Epidermal melanocyte (primary cell): Measurements from ENCODE around the gene TIMELESS.
"Not testable (repeated sequence)": the region's sequence is repeated elsewhere in the genome, so short reads cannot be mapped to it uniquely, and the experiment has no call there.

ENCODE experiments used
- DNase-seq: peaks from one replicate; pipeline ENCODE4 v3.0.0; 2011; ENCODE audit warnings: low spot score; ENCODE audit not compliant: insufficient read length

Gene TIMELESS

DNA sequence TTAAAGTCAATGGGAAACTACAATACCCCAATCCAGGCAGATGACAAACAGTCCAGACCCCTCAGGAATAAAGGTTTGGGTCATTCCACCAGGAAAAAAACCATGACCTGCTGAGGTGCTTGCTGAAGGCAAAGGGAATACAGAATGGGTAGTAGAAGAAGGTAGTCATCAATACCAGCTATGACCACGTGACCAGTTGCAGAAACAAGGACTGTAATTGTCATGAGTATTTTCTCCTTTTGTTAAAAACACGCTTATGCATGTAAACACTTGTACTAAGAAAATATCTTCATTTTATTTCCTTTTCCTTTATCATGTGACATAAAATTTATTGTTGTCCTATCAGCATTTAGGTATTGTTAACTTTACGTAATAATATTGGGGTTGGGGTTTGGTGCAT lies 45.0 kb downstream of the TIMELESS start:
- not testable (repeated sequence) for DNase-seq

GRCh38 chr12:56401612-56402011 lies 47.6 kb downstream of the TIMELESS start:
- DNase-seq: not testable (repeated sequence)

GRCh38 chr12:56401125-56401524 lies 48.1 kb downstream of the TIMELESS start:
- DNase-seq: not testable (repeated sequence)

DNA sequence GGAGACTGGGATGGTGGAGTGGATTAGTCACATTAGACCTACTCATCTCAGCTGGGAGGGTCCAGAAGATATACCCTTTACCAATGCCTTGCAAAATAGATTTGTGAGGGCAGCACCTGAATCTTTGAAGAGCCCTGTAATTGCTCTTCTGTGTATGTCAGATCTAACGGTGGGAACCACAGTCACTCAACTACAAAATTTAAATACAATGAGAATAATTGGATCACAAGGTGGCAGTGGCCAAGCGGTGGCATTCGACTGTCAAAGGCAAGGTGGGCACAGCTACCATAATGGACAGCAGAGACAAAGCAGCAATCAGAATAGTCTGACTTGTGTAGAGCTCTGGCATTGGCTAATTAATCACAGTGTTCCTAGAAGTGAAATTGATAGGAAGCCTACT lies 49.8 kb downstream of the TIMELESS start:
- not testable (repeated sequence) for DNase-seq

- DNase-seq: no peak
Measured at GRCh38 chr12:56398324-56398723, 50.9 kb downstream of the TIMELESS start.

GRCh38 chr12:56392331-56392730 lies 56.9 kb downstream of the TIMELESS start:
- no peak for DNase-seq

DNA sequence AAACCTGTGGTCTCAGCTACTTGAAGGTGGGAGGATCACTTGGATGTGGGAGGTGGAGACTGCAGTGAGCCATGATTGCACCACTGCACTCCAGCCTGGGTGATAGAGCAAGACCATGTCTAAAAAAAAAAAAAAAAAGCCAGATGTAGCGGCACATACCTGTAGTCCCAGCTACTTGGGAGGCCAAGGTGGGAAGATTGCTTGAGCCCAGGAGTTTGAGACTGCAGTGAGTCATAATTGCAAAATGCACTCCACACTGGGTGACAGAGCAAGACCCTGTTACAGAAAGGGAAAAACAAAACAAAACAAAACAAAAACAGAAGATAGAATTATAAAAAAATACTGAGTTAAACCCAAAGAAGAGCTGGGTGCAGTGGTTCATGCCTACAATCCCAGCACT lies 57.5 kb downstream of the TIMELESS start:
- DNase-seq: no peak

DNA sequence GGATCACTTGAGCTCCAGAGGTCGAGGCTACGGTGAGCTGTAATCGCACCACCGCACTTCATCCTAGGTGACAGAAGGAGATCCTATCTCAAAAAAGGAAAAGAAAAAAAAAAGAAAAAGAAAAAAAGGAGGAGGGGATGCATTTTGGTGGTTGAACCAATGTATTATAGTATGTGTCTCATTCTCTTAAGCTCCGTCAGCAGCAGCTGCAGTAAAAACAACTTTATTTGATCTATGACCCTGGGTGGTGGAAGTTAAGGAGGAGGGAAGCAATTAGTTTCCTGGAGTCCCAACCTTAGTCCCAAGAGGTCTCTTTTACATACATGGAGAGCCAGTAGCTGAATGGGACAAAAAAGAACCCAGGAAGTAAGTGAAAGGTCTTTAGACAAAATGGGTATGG lies 59.8 kb downstream of the TIMELESS start:
- no peak for DNase-seq

DNA sequence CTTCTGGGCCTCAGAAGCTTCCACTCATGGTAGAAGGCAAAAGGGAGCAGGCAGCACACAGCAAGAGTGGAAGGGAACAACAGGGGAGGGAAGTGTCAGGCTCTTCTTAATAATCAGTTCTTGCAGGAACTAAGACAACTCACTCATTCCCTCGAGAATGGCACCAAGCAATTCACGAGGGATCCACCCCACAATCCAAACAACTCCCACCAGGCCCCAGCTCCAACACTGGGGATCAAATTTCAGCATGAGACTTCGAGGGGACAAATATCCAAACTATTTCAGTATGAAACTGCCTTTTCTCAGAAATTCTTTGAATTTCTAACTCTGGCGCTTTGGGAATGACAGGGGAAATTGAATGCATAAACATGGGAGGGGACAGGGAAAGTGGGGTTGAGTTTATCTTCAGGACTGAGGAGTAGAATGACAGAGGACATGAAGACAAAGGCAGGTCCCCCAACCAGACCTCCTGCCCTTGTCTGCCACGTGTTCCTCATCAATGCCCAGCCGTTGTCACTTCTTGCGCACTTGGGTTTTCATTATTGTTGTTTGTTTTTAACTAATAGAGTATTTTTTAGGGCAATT lies 62.0 kb downstream of the TIMELESS start:
- DNase-seq: no peak

DNA sequence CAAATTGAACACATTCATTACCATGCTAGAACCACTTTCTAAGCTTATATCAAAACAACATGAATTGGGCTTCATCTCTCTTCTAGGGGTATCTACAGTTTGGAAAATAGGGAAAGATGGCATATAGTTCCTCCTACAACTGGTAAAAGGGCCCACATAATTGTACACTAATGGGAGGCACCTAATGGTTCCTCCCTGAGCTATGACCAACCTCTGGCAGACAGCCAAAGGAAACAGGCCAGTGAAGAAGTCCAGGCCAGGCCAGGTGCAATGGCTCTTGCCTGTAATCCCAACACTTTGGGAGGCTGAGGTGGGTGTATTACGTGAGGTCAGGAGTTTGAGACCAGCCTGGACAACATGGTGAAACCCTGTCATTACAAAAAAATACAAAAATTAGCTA lies 63.4 kb downstream of the TIMELESS start:
- DNase-seq: no peak

DNA sequence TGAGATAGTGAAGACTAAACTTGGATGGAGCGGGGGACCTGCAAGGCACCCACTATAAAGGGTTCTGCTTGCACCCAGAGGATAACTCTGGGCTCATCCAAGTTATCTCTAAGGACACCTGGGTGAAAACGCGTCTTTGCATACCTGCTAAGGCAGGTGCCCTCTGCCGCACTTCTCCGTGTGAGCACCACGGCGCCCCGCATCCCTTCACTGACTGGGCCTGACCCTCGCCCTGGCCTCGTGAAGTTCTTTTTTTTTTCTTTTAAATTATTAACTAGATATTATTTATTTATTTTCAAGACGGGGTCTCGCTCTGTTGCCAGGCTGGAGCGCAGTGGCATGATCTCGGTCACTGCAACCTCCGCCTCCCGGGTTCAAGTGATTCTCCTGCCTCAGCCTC lies 66.6 kb downstream of the TIMELESS start:
- DNase-seq: no peak

DNA sequence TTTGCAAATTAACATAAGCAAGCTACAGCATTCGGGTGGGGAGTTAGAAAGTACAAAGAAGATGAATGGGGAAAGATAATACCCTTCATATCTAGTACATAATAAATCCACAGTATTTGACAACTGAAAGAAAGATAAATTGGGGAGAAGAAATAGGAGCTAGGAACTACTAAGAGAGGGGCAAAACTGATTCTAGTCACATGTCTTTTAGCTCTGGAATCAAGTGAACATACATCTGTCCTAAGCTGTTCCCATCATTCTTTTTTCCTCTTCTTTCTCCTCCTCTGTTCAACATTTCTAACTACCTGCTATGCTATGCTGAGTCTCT lies 71.3 kb downstream of the TIMELESS start:
- no peak for DNase-seq

- no peak for DNase-seq
Measured at GRCh38 chr12:56377310-56377988, 71.8 kb downstream of the TIMELESS start.

- DNase-seq: no peak
Measured at GRCh38 chr12:56375598-56376434, 73.4 kb downstream of the TIMELESS start.

- DNase-seq: no peak
Measured at GRCh38 chr12:56374726-56375597, 74.3 kb downstream of the TIMELESS start.

DNA sequence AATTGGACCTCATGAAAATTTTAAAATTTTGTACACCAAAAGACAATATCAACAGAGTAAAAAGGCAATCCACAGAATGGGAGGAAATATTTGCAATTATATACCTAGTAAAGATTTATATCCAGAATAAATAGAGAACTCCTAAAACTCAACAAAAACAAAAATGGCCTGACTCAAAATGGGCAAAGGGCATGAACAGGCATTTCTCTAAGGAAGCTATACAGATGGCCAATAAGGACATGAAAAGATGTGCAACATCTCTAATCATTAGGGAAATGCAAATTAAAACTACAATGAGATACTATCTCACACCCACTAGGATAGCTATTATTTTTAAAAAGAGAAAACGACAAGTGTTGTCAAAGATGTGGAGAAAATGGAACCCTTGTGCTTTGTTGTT lies 75.7 kb downstream of the TIMELESS start:
- no peak for DNase-seq

DNA sequence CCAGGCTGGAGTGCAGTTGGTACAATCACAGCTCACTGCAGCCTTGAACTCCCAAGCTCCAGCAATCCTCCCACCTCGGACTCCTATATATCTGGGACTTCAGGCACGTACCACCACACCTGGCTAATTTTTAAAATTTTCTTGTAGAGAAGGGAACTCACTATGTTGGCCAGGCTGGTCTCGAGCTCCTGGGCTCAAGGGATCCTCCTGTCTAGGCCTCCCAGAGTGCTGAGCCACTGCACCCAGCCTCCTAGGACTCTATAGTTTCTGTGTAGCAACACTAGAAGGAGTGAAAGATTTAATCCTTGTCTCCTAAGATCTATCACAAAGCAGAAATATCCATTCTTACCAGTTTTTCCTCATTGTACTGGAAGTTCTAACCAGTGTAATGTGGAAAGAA lies 82.3 kb downstream of the TIMELESS start:
- no peak for DNase-seq
